Measurements from ENCODE around the gene TRIM31.

DNA sequence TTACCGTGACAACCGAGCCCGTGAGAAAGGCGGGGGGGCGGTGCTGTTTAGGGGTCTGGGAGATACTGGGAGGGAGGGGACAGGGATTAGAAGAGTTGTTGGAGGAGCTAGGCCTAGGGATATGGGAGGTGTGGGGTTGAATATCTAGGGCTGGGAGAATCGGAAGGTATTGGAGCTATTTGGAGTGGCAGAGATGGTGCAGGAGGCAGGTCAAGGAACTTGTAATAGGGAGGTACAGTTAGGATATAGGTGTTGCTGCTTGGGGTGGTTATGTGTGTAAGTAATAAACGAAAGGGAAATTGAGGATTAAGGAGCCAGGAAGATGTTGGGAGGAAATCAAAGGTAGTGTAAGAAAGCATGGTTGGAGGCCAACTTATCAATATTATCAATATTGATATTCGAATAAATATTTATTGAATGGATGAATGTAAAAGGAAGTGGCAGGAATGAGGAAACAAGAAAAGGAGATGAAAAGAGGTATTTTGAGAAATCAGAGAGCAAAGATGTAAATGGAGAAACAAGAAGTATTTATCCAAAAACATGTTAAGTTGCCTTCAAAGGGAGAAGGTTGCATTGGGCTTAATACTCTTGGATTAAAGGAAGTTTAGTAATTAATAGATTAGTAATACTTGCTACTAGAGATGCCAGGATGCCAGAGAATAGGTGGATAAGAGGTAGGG is 45.3 kb downstream of the TRIM31 start:
- TF ChIP-seq POLR2AphosphoS5 (IDR thresholded peaks at IDR 0.05; ENCODE audit: insufficient read depth, low read depth, low read length) (no peak), JUN (IDR thresholded peaks at IDR 0.05; ENCODE audit: borderline replicate concordance, insufficient read depth, insufficient read length, low read depth) (no peak), EZH2 (IDR thresholded peaks at IDR 0.05; ENCODE audit: borderline replicate concordance, low read depth, low read length, severe bottlenecking) (no peak), POLR2A (IDR thresholded peaks at IDR 0.05; ENCODE audit: low read depth, low read length) (no peak), CTCF (IDR thresholded peaks at IDR 0.05; ENCODE audit: extremely low read depth in 1 of 2, insufficient read depth in 1 of 2, low read depth in 1 of 2, low read length in 2 of 2) (no peak)
- TF ChIP-seq, protein P1, sequence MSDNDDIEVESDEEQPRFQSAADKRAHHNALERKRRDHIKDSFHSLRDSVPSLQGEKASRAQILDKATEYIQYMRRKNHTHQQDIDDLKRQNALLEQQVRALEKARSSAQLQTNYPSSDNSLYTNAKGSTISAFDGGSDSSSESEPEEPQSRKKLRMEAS (IDR thresholded peaks at IDR 0.05; ENCODE audit: insufficient read depth, insufficient read length), result no peak

All from endothelial cell of umbilical vein (primary cell).